Testis (tissue), 2 donors: Measurements from ENCODE around the gene SELENOI.

Experiments used
- POLR2A ChIP-seq: fragments of 450-650 bp; IDR thresholded peaks from one replicate; pipeline ENCODE4 v1.6.1; 2017; ENCODE audit warnings: antibody characterized with exemption, mild to moderate bottlenecking, moderate library complexity
- TF ChIP-seq, protein P1 (sequence below), 3 experiments: fragments of 450-650 bp in 2 of 3; fragments of 200-600 bp in 1 of 3; sonication (generic) in 1 of 3; IDR thresholded peaks; one replicate each; pipeline ENCODE4 v1.5.1; 2016 to 2019; ENCODE audit warnings: antibody characterized with exemption in 3 of 3, mild to moderate bottlenecking in 2 of 3, moderate library complexity in 1 of 3

DNA sequence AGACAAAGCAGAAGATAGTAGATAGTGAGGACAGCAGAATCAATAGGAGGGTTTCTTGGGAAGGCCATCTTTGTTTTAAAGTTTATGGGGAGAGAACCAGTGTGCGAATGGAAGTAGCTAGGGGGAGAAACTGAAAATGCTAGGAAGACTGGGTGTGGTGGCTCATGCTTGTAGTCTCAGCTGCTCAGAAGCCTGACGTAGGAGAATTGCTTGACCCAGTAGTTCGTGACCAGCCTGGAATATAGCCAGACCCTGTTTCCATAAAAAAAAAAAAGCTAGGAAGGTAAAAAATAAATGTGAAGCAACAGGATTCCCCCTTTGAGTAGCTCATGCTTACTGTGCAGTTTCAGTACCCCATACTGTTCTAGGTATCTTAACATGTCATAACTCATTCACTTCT, 36.6 kb downstream of the SELENOI start:
- no peak for TF ChIP-seq POLR2A
- TF ChIP-seq, protein P1, sequence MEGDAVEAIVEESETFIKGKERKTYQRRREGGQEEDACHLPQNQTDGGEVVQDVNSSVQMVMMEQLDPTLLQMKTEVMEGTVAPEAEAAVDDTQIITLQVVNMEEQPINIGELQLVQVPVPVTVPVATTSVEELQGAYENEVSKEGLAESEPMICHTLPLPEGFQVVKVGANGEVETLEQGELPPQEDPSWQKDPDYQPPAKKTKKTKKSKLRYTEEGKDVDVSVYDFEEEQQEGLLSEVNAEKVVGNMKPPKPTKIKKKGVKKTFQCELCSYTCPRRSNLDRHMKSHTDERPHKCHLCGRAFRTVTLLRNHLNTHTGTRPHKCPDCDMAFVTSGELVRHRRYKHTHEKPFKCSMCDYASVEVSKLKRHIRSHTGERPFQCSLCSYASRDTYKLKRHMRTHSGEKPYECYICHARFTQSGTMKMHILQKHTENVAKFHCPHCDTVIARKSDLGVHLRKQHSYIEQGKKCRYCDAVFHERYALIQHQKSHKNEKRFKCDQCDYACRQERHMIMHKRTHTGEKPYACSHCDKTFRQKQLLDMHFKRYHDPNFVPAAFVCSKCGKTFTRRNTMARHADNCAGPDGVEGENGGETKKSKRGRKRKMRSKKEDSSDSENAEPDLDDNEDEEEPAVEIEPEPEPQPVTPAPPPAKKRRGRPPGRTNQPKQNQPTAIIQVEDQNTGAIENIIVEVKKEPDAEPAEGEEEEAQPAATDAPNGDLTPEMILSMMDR (IDR thresholded peaks at IDR 0.05): no peak
